ENCODE data around the gene SLAMF1.

GRCh38 chr1:160670701-160671100, 23.9 kb upstream of the SLAMF1 start:
- no peak for TF ChIP-seq CTCF (IDR thresholded peaks at IDR 0.05)
- no peak for TF ChIP-seq POLR2A (IDR thresholded peaks at IDR 0.05)

All from adrenal gland (tissue), 5 donors.